ENCODE data around the gene ACSM6.

GRCh38 chr10:95178797-95179196 is 15.2 kb upstream of the ACSM6 start:
- TF ChIP-seq CTCF (IDR thresholded peaks at IDR 0.05; ENCODE audit: low read length) (no peak), EZH2 (IDR thresholded peaks at IDR 0.05; ENCODE audit: borderline replicate concordance, low read length) (no peak)
